Tibial nerve (tissue), 4 donors: ENCODE data around the gene CNDP1.

Experiments
- EP300 ChIP-seq, 2 donors: sonication (generic); formaldehyde crosslinking; IDR thresholded peaks; one replicate each; pipeline ENCODE4 v1.6.1; 2017; ENCODE audit warnings: antibody characterized with exemption in 2 of 2, mild to moderate bottlenecking in 1 of 2
- POLR2A ChIP-seq, 2 donors: fragments of 450-650 bp; IDR thresholded peaks; one replicate each; pipeline ENCODE4 v1.6.1; 2017; ENCODE audit warnings: antibody characterized with exemption in 2 of 2, mild to moderate bottlenecking in 2 of 2, moderate library complexity in 2 of 2
- TF ChIP-seq, protein P1 (sequence below), 5 experiments: fragments of 200-600 bp in 3 of 5; fragments of 450-650 bp in 2 of 5; sonication (generic) in 3 of 5; IDR thresholded peaks; one replicate each; pipeline ENCODE4 v1.5.1; 2016 to 2019; ENCODE audit warnings: antibody characterized with exemption in 5 of 5, mild to moderate bottlenecking in 3 of 5, moderate library complexity in 2 of 5

DNA sequence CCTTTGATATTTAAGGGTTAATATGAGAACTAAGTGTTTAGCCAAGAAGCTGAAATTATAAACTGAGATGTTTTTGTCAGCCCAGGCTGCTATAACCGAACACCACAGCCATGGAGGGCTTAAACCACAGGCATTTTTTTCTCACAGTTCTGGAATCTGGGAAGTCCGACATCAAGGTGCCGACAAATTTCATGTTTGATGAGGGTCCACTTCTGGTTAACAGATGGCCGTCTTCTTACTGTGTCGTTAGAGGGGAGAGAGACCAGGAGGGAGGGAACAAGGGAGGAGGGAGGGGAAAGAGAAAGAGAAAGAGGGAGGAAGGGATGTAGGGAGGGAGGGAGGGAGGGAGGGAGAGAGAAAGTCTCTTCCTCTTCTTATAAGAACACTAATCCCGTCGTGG is 44.6 kb upstream of the CNDP1 start:
- TF ChIP-seq, protein P1, sequence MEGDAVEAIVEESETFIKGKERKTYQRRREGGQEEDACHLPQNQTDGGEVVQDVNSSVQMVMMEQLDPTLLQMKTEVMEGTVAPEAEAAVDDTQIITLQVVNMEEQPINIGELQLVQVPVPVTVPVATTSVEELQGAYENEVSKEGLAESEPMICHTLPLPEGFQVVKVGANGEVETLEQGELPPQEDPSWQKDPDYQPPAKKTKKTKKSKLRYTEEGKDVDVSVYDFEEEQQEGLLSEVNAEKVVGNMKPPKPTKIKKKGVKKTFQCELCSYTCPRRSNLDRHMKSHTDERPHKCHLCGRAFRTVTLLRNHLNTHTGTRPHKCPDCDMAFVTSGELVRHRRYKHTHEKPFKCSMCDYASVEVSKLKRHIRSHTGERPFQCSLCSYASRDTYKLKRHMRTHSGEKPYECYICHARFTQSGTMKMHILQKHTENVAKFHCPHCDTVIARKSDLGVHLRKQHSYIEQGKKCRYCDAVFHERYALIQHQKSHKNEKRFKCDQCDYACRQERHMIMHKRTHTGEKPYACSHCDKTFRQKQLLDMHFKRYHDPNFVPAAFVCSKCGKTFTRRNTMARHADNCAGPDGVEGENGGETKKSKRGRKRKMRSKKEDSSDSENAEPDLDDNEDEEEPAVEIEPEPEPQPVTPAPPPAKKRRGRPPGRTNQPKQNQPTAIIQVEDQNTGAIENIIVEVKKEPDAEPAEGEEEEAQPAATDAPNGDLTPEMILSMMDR (IDR thresholded peaks at IDR 0.05) = no peak
- TF ChIP-seq POLR2A (IDR thresholded peaks at IDR 0.05) (no peak), EP300 (IDR thresholded peaks at IDR 0.05) (no peak)
